ENCODE data around the gene DNAAF1.
"Not testable (repeated sequence)": the region's sequence is repeated elsewhere in the genome, so short reads cannot be mapped to it uniquely, and the experiment has no call there.

DNAAF1 gene

DNA sequence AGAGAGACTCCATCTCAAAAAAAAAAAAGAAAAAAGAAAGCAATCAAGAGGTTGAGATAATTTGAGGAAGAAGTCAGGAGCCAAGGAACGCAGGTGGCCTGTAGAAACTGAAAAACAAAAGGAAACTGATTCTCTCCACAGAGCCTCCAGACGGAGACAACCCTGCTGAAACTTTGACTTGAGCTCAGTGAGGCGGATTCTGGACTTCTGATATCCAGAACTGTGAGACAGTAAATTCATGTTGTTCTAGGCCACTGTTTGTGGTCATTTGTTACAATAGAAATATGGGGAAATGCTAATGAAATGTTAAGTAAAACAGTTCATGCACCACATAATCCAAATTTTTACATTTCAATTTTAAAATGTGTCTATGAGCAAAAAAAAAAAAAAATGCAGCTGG, 33.6 kb upstream of the DNAAF1 start:
- no peak for FAIRE-seq
- TF ChIP-seq POLR2AphosphoS5 (IDR thresholded peaks at IDR 0.05; ENCODE audit: low read depth, low read length): no peak
- no peak for TF ChIP-seq TAF1 (IDR thresholded peaks at IDR 0.05; ENCODE audit: borderline replicate concordance, low read depth, low read length)
- no peak for TF ChIP-seq POLR2A (IDR thresholded peaks at IDR 0.05; ENCODE audit: low read depth, low read length)
- DNase-seq (ENCODE audit: insufficient read length): no peak

DNA sequence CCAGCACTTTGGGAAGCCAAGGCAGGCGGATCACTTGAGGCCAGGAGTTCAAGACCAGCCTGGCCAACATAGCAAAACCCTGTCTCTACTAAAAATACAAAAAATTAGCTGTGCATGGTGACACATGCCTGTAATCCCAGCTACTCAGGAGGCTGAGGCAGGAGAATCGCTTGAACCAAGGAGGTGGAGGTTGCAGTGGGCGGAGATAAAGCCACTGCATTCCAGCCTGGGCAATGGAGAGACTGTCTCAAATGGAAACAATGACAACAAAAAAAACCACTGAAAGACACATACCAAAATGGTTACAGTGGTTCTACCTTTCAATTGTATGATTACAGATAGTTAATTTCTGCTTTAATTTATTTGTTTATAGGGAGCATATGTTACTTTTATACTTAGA, 33.2 kb upstream of the DNAAF1 start:
- FAIRE-seq; DNase-seq (ENCODE audit: insufficient read length): not testable (repeated sequence)

DNA sequence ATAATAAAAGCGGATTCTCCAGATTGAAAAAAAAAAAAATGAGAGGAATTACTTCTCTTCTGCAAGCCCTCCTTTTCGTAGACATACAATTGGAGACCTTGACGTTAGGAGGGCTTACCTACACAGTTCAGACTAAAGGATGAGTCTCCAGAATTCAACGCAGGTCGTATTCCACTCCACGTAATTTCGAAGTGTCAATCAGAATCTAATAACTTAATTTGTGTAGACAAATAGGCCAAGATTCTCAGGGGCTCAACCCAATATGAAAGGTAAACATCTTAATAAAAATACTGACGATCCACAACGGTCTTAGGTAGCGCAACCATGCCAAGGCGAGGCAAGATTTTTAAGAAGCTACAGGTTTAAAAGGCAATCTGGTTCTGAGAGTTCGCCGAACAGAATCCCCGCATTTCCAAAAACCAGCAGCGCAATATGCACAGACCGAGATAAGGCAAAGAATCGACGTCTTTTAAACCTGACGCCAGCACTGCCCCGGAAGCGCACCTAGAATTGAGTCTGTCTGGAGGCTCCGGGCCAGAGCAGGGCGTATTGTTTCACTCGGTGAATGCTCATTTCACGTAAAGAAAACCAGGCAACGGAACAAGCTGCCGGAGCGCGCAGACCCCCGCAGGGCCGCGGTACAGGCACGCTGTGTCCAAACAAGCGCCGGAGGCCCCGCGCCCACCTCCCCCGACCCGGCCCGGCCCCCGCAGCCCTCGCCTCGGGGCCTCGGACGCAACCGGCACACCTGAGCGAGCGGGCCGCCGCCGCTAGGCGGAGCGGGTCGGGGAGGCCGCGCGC, 29.0 kb upstream of the DNAAF1 start:
- no peak for FAIRE-seq
- peak; percentile 22 for DNase-seq (ENCODE audit: insufficient read length)
- TF ChIP-seq POLR2A (IDR thresholded peaks at IDR 0.05; ENCODE audit: low read depth, low read length): no peak
- TF ChIP-seq TAF1 (IDR thresholded peaks at IDR 0.05; ENCODE audit: borderline replicate concordance, low read depth, low read length): no peak
- TF ChIP-seq POLR2AphosphoS5 (IDR thresholded peaks at IDR 0.05; ENCODE audit: low read depth, low read length): no peak

DNA sequence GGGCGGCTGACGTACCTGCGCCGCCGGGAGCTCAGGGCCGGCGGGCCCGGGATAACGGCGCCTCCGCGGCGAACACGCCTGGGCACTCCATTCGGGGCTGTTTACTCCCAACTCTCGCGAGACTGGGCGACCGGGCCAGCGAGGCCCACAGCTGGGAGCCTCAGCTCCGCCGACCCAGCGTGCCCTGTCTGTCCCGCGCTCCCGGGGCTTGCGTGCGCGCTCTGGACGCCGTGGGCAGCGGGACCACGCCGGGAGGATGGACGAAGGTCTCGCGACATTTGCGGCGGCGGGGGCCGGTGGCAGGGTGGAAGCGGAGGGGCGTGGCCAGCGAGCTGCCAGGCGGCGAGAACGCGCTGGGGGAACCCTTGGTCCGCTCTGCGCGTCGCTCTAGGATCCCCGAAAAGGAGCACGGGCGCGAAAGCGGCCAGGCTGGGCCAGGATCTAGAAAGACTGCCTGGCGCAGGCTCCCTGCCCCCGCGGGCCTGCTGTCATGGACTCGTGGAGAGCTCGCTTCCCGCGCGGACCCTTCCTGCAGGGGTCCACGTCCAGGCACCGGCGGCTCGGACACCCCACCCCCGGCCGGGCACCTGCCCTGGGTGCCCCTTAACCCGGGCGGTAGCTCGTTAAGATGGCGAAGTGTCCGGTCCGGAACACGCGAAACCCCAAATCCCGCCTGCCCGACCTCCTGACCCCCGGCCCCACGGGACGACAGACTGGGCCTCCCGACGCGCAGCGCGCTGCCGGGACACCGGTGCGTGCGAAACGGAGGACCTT, 28.2 kb upstream of the DNAAF1 start, which contains the start of gene MBTPS1:
Gene MBTPS1, minus strand, starts transcription at position 223 of the 774 bp plus-strand sequence. CDS start 15,159 bp downstream, outside the sequence.
- TF ChIP-seq POLR2A (IDR thresholded peaks at IDR 0.05; ENCODE audit: low read depth, low read length): peak; percentile 86
- peak; percentile 61; the same call in 1 of the 2 replicates for TF ChIP-seq TAF1 (IDR thresholded peaks at IDR 0.05; ENCODE audit: borderline replicate concordance, low read depth, low read length)
- peak; percentile 78 for TF ChIP-seq POLR2AphosphoS5 (IDR thresholded peaks at IDR 0.05; ENCODE audit: low read depth, low read length)
- peak; percentile 95 for FAIRE-seq
- DNase-seq (ENCODE audit: insufficient read length): peak; percentile 91

DNA sequence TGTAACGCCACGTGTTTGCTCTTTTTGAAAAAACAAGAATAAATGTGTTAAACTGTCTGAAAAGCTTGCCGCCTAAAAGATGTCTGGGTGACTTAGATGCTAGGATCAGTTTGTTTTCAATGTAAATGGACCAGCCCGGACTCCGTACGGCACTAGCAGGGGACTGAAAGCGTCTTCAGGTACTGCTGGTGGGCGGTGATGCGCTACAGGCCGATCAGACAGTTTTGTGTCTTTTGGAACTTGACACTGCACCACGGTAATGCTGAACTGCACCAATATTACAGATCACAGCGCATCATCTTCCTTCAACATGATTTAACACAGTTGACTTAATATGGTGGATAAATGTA, 27.6 kb upstream of the DNAAF1 start:
- FAIRE-seq: peak; percentile 67

DNA sequence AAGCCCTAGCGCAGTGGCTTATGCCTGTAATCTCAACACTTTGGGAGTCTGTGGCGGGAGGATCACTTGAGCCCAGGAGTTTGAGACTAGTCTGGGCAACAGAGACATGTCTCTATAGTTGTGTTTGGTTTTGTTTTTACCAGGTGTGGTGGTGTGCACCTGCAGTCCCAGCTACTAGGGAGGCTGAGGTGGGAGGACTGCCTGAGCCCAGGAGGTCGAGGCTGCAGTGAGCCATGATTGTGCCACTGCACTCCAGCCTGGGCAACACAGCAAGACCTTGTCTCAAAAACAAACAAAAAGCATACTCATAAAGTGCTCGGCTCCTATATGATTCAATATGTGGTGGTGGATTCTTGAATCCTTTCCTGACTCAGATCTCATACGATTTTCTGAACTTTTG, 26.8 kb upstream of the DNAAF1 start:
- FAIRE-seq: not testable (repeated sequence)

More for the DNA sequence above, 27.6 kb upstream of the DNAAF1 start:
- no peak for DNase-seq (ENCODE audit: insufficient read length)
- TF ChIP-seq POLR2AphosphoS5 (IDR thresholded peaks at IDR 0.05; ENCODE audit: low read depth, low read length) (no peak), POLR2A (IDR thresholded peaks at IDR 0.05; ENCODE audit: low read depth, low read length) (no peak), TAF1 (IDR thresholded peaks at IDR 0.05; ENCODE audit: borderline replicate concordance, low read depth, low read length) (no peak)

DNA sequence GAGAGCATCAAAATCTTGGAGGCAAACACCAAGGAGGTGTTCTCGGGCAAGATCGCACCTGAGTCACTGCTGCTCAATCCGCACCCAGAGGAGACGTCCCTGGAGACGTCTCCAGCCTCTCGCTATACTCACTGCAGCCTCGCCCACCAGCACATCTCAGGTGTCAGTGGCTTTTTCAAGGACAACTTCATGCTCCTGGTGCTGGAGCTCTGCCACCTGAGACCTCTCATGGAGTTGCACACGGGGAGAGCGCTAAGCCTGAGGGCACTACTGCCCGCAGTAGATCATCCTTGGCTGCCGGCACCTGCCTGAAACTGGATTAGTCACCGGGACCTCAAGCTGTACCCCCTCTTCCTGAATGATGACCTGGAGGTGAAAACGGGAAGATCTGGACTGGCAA, 25.7 kb upstream of the DNAAF1 start:
- FAIRE-seq (no peak), DNase-seq (ENCODE audit: insufficient read length) (no peak)
- no peak for TF ChIP-seq POLR2AphosphoS5 (IDR thresholded peaks at IDR 0.05; ENCODE audit: low read depth, low read length)
- no peak for TF ChIP-seq POLR2A (IDR thresholded peaks at IDR 0.05; ENCODE audit: low read depth, low read length)
- TF ChIP-seq TAF1 (IDR thresholded peaks at IDR 0.05; ENCODE audit: borderline replicate concordance, low read depth, low read length): no peak

More for the DNA sequence above, 26.8 kb upstream of the DNAAF1 start:
- not testable (repeated sequence) for DNase-seq (ENCODE audit: insufficient read length)

DNA sequence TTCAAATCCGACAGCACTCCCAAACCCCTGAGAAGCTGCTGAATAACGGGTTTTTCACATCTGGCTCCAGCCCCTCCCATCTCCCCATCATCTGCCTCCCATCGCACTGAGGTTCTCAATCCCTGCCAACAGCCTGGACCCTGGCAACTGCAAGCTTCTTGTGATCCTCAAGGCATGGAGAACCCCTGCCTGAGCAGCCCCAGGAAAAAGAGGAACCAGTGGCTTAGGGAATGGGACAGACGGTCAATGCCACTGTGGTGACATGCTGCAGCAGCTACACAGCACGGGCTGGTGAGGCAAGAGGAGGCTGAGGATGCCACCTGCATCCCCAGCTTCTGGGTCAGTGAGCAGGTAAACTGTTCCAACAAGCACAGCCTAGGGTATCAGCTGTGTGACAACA, 25.1 kb upstream of the DNAAF1 start:
- FAIRE-seq (no peak), DNase-seq (ENCODE audit: insufficient read length) (no peak)
- TF ChIP-seq POLR2AphosphoS5 (IDR thresholded peaks at IDR 0.05; ENCODE audit: low read depth, low read length) (no peak), POLR2A (IDR thresholded peaks at IDR 0.05; ENCODE audit: low read depth, low read length) (no peak), TAF1 (IDR thresholded peaks at IDR 0.05; ENCODE audit: borderline replicate concordance, low read depth, low read length) (no peak)

DNA sequence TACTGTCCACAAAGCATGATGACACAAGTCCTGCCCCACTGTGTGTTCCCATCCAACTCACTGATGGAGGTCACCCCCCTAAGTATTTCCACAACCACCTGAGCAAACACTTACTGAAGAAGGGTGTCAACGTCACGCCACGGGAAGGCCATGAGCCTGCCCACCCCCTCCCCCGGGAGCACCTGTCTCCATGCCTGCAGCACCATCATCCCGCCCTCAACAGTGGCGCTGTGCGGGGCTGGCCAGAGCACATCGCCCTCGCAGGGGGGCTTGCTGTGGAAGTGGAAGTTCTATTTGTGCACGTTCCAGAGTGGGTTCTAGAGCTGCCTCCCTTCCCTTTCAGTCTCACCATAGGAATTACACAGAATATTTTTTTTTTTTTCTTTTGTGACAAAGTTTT, 24.1 kb upstream of the DNAAF1 start:
- FAIRE-seq (no peak), DNase-seq (ENCODE audit: insufficient read length) (no peak)
- no peak for TF ChIP-seq POLR2AphosphoS5 (IDR thresholded peaks at IDR 0.05; ENCODE audit: low read depth, low read length)
- no peak for TF ChIP-seq TAF1 (IDR thresholded peaks at IDR 0.05; ENCODE audit: borderline replicate concordance, low read depth, low read length)
- TF ChIP-seq POLR2A (IDR thresholded peaks at IDR 0.05; ENCODE audit: low read depth, low read length): no peak

DNA sequence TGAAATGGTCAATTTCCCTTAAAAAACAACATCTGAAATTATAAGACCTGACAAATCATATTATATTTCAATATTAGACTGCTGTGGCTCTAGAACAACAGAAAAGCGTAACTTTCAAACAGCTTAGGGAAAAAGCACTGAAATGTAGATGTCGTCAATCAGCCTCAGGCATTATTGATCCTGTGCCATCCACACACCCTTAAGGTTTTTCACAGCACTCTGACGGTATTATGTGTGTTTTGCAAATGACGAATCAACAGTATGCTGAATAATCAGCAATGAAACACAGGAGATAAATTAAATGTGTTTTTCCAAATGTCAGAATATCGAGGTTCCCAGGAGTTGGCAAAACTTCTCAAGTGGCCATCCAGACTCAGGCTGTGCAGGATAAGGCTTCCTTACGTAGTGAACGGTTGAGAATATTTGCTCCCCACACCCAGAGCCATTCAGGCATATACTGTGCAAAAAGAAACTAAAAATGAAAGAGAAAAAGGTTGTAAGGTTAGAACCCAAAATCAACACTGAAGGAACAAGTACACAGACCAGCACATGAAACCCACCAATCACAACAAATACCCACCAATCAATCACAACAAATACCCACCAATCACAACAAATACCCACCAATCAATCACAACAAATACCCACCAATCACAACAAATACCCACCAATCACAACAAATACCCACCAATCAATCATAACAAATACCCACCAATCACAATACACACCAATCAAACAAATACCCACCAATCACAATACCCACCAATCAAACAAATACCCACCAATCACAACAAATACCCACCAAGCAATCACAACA, 20.6 kb upstream of the DNAAF1 start:
- TF ChIP-seq POLR2AphosphoS5 (IDR thresholded peaks at IDR 0.05; ENCODE audit: low read depth, low read length): no peak
- no peak for FAIRE-seq
- no peak for DNase-seq (ENCODE audit: insufficient read length)

DNA sequence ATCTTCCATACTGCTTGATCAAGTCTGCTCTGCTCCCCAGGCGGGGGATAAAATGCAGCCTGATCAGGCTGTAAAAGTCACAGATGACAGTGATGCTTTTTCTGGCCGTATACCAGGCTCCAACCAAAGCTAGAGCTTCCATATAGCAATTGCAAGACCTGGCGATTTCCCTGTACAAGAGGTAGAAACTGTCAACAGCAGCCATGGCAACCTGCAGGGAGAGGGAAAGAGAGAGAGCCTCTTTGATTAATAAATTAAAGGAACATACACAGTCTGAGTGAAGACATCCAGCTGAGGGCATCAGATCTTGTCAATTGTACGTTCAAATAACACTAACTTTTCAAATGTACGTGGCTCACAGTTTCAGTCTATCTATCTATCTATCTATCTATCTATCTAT, 14.0 kb upstream of the DNAAF1 start:
- DNase-seq (ENCODE audit: insufficient read length) (no peak), FAIRE-seq (no peak)
- TF ChIP-seq POLR2A (IDR thresholded peaks at IDR 0.05; ENCODE audit: low read depth, low read length) (no peak), POLR2AphosphoS5 (IDR thresholded peaks at IDR 0.05; ENCODE audit: low read depth, low read length) (no peak), TAF1 (IDR thresholded peaks at IDR 0.05; ENCODE audit: borderline replicate concordance, low read depth, low read length) (no peak)

Data from GM12892 (cell line).